ENCODE measurements around the gene CDKAL1. TPM values are rescaled to one million over a fixed set of nuclear protein-coding genes. Genes with fewer than 3 reads are reported as not detected.

The CDKAL1 gene
- total RNA-seq, 1 donor from 2014 or later, result 24.8 TPM

DNA sequence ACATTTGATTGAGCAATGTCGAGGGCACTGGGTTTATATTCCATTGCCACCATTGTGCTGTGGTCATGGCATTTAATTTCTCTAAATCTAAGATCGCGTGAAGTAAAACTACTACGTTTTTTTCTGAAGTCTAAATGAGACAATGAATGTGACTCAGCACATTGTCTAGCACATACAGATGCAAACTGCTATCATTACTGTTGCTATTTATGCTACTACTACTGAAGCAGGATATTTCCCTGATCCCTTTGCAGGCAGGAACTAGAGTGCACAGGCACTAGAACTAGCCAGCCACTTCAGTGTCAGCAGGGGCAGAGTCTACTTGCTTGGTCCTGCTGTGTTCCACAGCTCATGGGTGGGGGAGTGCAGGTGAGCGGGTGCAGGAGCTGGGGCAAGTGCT is 449.7 kb downstream of the CDKAL1 start:
- Mint-ChIP-seq H3K4me1 (ENCODE audit: low read depth, unreplicated experiment) (no peaks in the 10 kb centered on the region), H3K36me3 (ENCODE audit: unreplicated experiment) (no peaks in the 10 kb centered on the region), H3K27me3 (ENCODE audit: unreplicated experiment) (no peaks in the 10 kb centered on the region), H3K27ac (ENCODE audit: unreplicated experiment) (no peak overlapping the region), H3K9me3 (ENCODE audit: unreplicated experiment) (no peaks in the 10 kb centered on the region), H3K4me3 (ENCODE audit: unreplicated experiment) (no peak overlapping the region)
- TF ChIP-seq CTCF (IDR thresholded peaks at IDR 0.05; ENCODE audit: partially characterized antibody, unreplicated experiment), result no peak
- DNase-seq, result no peak

DNA sequence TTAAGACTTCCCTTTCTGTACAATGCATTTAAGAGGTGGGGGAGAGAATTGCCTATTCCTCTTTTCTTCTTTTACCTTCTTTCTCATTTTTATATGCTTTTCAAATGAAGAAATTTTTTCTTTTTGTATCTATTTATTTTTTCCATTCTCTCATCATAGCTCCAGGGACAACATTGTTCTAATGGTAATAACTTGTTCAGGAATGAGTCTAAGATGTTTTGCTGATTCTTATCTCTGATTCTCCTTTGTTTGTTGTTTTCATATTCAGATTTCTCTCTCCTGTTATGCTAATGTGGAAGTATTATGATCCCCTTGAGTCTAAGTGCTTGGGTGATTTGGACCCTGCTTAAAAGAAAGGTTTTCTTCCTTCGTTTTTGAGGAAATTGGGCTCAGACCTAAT is 451.6 kb downstream of the CDKAL1 start:
- no peak overlapping the region for H3K4me3 Mint-ChIP-seq (ENCODE audit: unreplicated experiment)
- no peaks in the 10 kb centered on the region for H3K4me1 Mint-ChIP-seq (ENCODE audit: low read depth, unreplicated experiment)
- H3K36me3 Mint-ChIP-seq (ENCODE audit: unreplicated experiment), result no peaks in the 10 kb centered on the region

DNA sequence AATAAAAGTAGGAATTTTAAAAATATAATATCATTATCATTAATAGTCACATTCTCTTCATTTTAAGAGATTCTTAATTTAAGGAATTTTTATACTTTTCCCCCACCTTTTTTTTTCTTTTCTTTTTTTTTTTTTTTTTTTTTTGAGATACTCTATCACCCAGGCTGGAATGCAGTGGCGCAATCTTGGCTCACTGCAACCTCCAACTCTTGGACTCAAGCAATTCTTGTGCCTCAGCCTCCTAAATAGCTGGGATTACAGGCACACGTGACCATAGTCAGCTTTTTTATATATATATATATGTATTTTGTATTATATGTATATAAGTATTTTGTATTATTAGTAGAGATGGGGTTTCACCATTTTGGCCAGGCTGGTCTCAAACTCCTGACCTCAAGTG is 457.7 kb downstream of the CDKAL1 start:
- Mint-ChIP-seq H3K4me3 (ENCODE audit: unreplicated experiment) (no peak overlapping the region), H3K4me1 (ENCODE audit: low read depth, unreplicated experiment) (no peaks in the 10 kb centered on the region), H3K27ac (ENCODE audit: unreplicated experiment) (no peak overlapping the region), H3K27me3 (ENCODE audit: unreplicated experiment) (no peaks in the 10 kb centered on the region), H3K9me3 (ENCODE audit: unreplicated experiment) (no peaks in the 10 kb centered on the region), H3K36me3 (ENCODE audit: unreplicated experiment) (no peaks in the 10 kb centered on the region)
- no peak for DNase-seq
- no peak for TF ChIP-seq CTCF (IDR thresholded peaks at IDR 0.05; ENCODE audit: partially characterized antibody, unreplicated experiment)

More for the DNA sequence above, 451.6 kb downstream of the CDKAL1 start:
- no peak for TF ChIP-seq CTCF (IDR thresholded peaks at IDR 0.05; ENCODE audit: partially characterized antibody, unreplicated experiment)
- Mint-ChIP-seq H3K9me3 (ENCODE audit: unreplicated experiment) (no peaks in the 10 kb centered on the region), H3K27ac (ENCODE audit: unreplicated experiment) (no peak overlapping the region), H3K27me3 (ENCODE audit: unreplicated experiment) (no peaks in the 10 kb centered on the region)
- DNase-seq, result no peak

GRCh38 chr6:20996099-20996498 is 461.8 kb downstream of the CDKAL1 start:
- no peaks in the 10 kb centered on the region for H3K4me1 Mint-ChIP-seq (ENCODE audit: low read depth, unreplicated experiment)
- no peak overlapping the region for H3K27ac Mint-ChIP-seq (ENCODE audit: unreplicated experiment)
- TF ChIP-seq CTCF (IDR thresholded peaks at IDR 0.05; ENCODE audit: partially characterized antibody, unreplicated experiment), result no peak
- no peak for DNase-seq
- H3K27me3 Mint-ChIP-seq (ENCODE audit: unreplicated experiment), result no peaks in the 10 kb centered on the region
- no peaks in the 10 kb centered on the region for H3K36me3 Mint-ChIP-seq (ENCODE audit: unreplicated experiment)
- H3K9me3 Mint-ChIP-seq (ENCODE audit: unreplicated experiment), result no peaks in the 10 kb centered on the region
- H3K4me3 Mint-ChIP-seq (ENCODE audit: unreplicated experiment), result no peak overlapping the region

- Mint-ChIP-seq H3K9me3 (ENCODE audit: unreplicated experiment) (no peaks in the 10 kb centered on the region), H3K4me3 (ENCODE audit: unreplicated experiment) (no peak overlapping the region), H3K27ac (ENCODE audit: unreplicated experiment) (no peak overlapping the region), H3K36me3 (ENCODE audit: unreplicated experiment) (no peaks in the 10 kb centered on the region), H3K4me1 (ENCODE audit: low read depth, unreplicated experiment) (no peaks in the 10 kb centered on the region), H3K27me3 (ENCODE audit: unreplicated experiment) (no peaks in the 10 kb centered on the region)
- DNase-seq, result no peak
- no peak for TF ChIP-seq CTCF (IDR thresholded peaks at IDR 0.05; ENCODE audit: partially characterized antibody, unreplicated experiment)
These were observed 463.0 kb downstream of the CDKAL1 start for GRCh38 chr6:20997143-20997769.

All from glutamatergic neuron (in vitro differentiated cells).